ENCODE data around the gene TSR3. TPM values are rescaled to one million over a fixed set of nuclear protein-coding genes. Genes with fewer than 3 reads are reported as not detected.
A peak's percentile ranks its signal among the peaks of the same experiment; 100 is the strongest.

TSR3 gene
- total RNA-seq, 4 donors from 2014 or later: 84.1 to 107 (median 96.7) TPM

DNA sequence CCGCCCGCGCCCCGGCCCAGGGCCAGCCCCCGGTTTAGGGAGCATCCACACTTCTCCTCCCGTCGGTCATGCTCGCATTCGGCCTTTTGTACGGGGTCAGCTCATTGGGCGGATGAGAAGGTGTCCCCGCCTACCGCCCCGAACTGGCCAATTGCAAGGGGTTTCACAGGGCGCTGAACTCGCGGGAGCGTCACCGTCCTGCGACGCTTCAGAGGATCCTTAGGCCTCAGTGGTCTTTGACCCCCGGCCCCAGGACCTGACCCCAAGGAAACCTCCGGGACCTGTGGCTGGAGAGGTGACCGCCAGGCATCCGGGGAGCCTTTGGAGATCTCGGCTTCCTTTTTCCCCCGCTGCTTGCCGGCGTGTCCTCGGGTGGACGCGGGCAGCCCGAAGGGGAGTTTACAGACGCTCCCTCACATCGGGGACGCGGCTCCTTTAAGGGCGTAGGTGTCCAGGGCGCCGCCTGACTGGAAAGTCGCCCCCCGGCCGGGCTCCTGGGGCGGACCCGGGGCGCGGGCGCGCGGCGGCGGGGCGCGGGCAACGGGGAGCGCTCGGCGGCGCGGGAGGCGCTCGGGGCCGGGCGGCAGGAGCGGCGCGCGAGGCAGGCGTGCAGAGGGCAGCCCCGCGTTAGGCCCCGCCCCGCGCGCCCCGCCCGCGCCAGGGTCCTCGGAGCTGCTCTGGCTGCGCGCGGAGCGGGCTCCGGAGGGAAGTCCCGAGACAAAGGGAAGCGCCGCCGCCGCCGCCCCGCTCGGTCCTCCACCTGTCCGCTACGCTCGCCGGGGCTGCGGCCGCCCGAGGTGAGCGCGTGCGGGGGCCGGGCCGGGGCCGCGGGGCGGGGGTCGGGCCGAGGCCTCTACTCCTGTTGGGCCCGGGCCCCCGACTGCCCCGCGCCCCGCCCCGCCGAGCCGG is 42.4 kb downstream of the TSR3 start, which contains the start of gene UBE2I:
TSS of gene UBE2I (plus strand) at position 660 of the 909 bp plus-strand sequence. CDS start 4,395 bp downstream, outside the sequence.
- H3K27me3 ChIP-seq: no peaks in the 10 kb centered on the region
- H3K4me3 ChIP-seq (replicated peaks in 1 of 3): peak within 1 kb of the TSS in 2 of 3 donors; percentile 79 to 87
- no CpG with 5 or more reads among the region's 117 CpGs for WGBS, 2 donors
- DNase-seq: peak; percentile 97
- peaks cover 4 to 5% of the 10 kb centered on the region in 2 donors for H3K36me3 ChIP-seq
- TF ChIP-seq CTCF (IDR thresholded peaks at IDR 0.05) (no peak), POLR2A (IDR thresholded peaks at IDR 0.05) (peak in 1 of 2 donors; percentile 67)
- H3K4me1 ChIP-seq: peaks cover 18 to 21% of the 10 kb centered on the region in 2 donors
- peak within 1 kb of the TSS; percentile 98 to 100 (median 99) for H3K27ac ChIP-seq
- intact Hi-C loops (cut with DNase I): no loop called here
- no peaks in the 10 kb centered on the region for H3K9me3 ChIP-seq

GRCh38 chr16:1308036-1308976 is 43.4 kb downstream of the TSR3 start:
- Histone ChIP-seq H3K9me3 (no peaks in the 10 kb centered on the region), H3K27ac (peak overlapping the region; percentile 98 to 100 (median 99)), H3K4me3 (replicated peaks in 1 of 3) (peak overlapping the region in 1 of 3 donors; percentile 54), H3K36me3 (no peaks in the 10 kb centered on the region), H3K4me1 (peaks cover 18 to 21% of the 10 kb centered on the region in 2 donors), H3K27me3 (no peaks in the 10 kb centered on the region)
- intact Hi-C loops (cut with DNase I): no loop called here
- WGBS, 2 donors: 11 to 15% methylated on average over 9 to 19 of the region's 43 CpGs
- TF ChIP-seq POLR2A (IDR thresholded peaks at IDR 0.05) (no peak), CTCF (IDR thresholded peaks at IDR 0.05) (no peak)
- DNase-seq: no peak

DNA sequence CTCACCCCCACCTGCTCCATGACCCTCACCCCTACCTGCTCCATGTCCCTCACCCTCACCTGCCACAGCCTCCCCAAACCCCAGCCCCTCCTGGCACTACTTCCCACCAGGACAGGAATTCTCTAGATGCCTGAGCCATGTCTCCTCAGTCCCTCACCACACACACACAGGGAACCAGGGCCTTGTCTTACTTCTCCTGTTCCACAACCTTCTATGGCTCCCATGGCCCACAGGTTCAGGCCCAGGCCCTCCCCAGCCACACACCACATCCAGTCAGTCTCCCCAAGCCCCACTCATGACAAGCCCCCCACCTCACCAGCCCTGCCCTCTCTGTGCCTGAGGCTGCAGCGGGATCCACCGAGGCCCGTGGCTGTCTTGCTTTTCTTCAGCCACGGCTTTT is 45.3 kb downstream of the TSR3 start:
- Histone ChIP-seq H3K27me3 (no peaks in the 10 kb centered on the region), H3K4me3 (replicated peaks in 1 of 3) (no peak overlapping the region), H3K27ac (no peak overlapping the region), H3K36me3 (no peaks in the 10 kb centered on the region), H3K9me3 (no peaks in the 10 kb centered on the region), H3K4me1 (peaks cover 9% of the 10 kb centered on the region in 2 donors)
- no peak for DNase-seq
- no peak for TF ChIP-seq CTCF (IDR thresholded peaks at IDR 0.05)
- TF ChIP-seq POLR2A (IDR thresholded peaks at IDR 0.05): no peak
- intact Hi-C loops (cut with DNase I): no loop called here
- 68 to 69% methylated on average over 4 of the region's 4 CpGs for WGBS, 2 donors

GRCh38 chr16:1305823-1306222 is 45.9 kb downstream of the TSR3 start:
- no peak overlapping the region for H3K27ac ChIP-seq
- intact Hi-C loops (cut with DNase I): no loop called here
- H3K4me3 ChIP-seq (replicated peaks in 1 of 3): no peak overlapping the region
- WGBS, 2 donors: 74 to 84% methylated on average over 11 to 12 of the region's 12 CpGs
- no peaks in the 10 kb centered on the region for H3K36me3 ChIP-seq
- H3K9me3 ChIP-seq: no peaks in the 10 kb centered on the region
- H3K4me1 ChIP-seq: peaks cover 7 to 9% of the 10 kb centered on the region in 2 donors
- DNase-seq: no peak
- no peaks in the 10 kb centered on the region for H3K27me3 ChIP-seq
- TF ChIP-seq POLR2A (IDR thresholded peaks at IDR 0.05) (no peak), CTCF (IDR thresholded peaks at IDR 0.05) (no peak)

Data from thyroid gland (tissue), 4 donors.